Measurements from ENCODE around the gene KIAA1671. TPM values are rescaled to one million over a fixed set of nuclear protein-coding genes. Genes with fewer than 3 reads are reported as not detected.

The KIAA1671 gene
- total RNA-seq, 4 donors from 2014 or later, result 83.1 to 162 (median 105) TPM

- Histone ChIP-seq H3K9me3 (no peaks in the 10 kb centered on the region), H3K36me3 (no peaks in the 10 kb centered on the region), H3K4me3 (no peak overlapping the region), H3K4me1 (peaks cover 3 to 38% (median 25%) of the 10 kb centered on the region in 4 donors), H3K27me3 (no peaks in the 10 kb centered on the region), H3K27ac (no peak overlapping the region)
- WGBS, 2 donors (ENCODE audit: low coverage in 1 of 2), result 80 to 85% methylated on average over 2 to 3 of the region's 3 CpGs
- TF ChIP-seq POLR2A (IDR thresholded peaks at IDR 0.05) (no peak), POLR2AphosphoS5 (IDR thresholded peaks at IDR 0.05) (no peak), EP300 (IDR thresholded peaks at IDR 0.05; ENCODE audit: low read depth) (no peak)
- TF ChIP-seq, protein P1, sequence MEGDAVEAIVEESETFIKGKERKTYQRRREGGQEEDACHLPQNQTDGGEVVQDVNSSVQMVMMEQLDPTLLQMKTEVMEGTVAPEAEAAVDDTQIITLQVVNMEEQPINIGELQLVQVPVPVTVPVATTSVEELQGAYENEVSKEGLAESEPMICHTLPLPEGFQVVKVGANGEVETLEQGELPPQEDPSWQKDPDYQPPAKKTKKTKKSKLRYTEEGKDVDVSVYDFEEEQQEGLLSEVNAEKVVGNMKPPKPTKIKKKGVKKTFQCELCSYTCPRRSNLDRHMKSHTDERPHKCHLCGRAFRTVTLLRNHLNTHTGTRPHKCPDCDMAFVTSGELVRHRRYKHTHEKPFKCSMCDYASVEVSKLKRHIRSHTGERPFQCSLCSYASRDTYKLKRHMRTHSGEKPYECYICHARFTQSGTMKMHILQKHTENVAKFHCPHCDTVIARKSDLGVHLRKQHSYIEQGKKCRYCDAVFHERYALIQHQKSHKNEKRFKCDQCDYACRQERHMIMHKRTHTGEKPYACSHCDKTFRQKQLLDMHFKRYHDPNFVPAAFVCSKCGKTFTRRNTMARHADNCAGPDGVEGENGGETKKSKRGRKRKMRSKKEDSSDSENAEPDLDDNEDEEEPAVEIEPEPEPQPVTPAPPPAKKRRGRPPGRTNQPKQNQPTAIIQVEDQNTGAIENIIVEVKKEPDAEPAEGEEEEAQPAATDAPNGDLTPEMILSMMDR (IDR thresholded peaks at IDR 0.05), result no peak
- intact Hi-C loops (cut with DNase I; ENCODE audit: low total_unique reads) (no loop called here), in situ Hi-C loops (cut with MboI; ENCODE audit: low pct_ligation_motif_present in 1 of 4, low pct_unique_long_range_greater_than_20kb in 1 of 4, low sequenced_read_pairs in 3 of 4) (no loop called here)
- DNase-seq, result no peak
Observed at GRCh38 chr22:25023879-25024278, 71.4 kb downstream of the KIAA1671 start.

DNA sequence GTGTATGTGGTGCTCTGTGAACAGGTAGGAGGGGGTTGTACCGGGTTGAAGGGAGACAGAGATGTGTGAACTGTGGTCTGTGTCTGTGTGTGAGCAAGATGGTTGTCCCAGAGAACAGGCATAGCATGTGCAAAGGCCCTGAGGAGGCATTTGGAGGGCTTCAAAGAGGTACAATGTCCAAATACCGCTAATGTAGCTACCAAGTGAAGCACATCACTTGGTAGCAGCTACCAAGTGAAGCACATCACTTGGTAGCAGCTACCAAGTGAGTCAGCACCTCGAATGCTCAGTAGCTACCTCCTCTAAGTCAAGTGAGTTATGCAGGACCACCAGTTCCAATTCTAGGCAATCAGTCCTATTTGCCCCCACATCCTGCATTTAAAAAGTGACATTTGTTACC is 72.4 kb downstream of the KIAA1671 start:
- Histone ChIP-seq H3K27me3 (no peaks in the 10 kb centered on the region), H3K27ac (peak overlapping the region in 2 of 4 donors; percentile 80 to 81), H3K9me3 (no peaks in the 10 kb centered on the region), H3K4me1 (peaks cover 3 to 38% (median 25%) of the 10 kb centered on the region in 4 donors), H3K36me3 (no peaks in the 10 kb centered on the region), H3K4me3 (no peak overlapping the region)
- intact Hi-C loops (cut with DNase I; ENCODE audit: low total_unique reads), result no loop called here
- WGBS, 2 donors (ENCODE audit: low coverage in 1 of 2), result 80% methylated on average over 3 of the region's 3 CpGs; no CpG with 5 or more reads in 1 of the 2 donors
- TF ChIP-seq EP300 (IDR thresholded peaks at IDR 0.05; ENCODE audit: low read depth), result no peak
- TF ChIP-seq POLR2A (IDR thresholded peaks at IDR 0.05), result no peak
- TF ChIP-seq POLR2AphosphoS5 (IDR thresholded peaks at IDR 0.05), result no peak
- TF ChIP-seq, protein P1 (IDR thresholded peaks at IDR 0.05), result no peak
- no peak for DNase-seq
- in situ Hi-C loops (cut with MboI; ENCODE audit: low pct_ligation_motif_present in 1 of 4, low pct_unique_long_range_greater_than_20kb in 1 of 4, low sequenced_read_pairs in 3 of 4), result loop anchor here in 1 of 4 donors (25.0 kb wide), 1 partner anchor 263 kb away; the partner anchor contains the start of gene PIWIL3

GRCh38 chr22:25025491-25026400 is 73.2 kb downstream of the KIAA1671 start:
- no peaks in the 10 kb centered on the region for H3K36me3 ChIP-seq
- TF ChIP-seq, protein P1 (IDR thresholded peaks at IDR 0.05), result no peak
- TF ChIP-seq POLR2A (IDR thresholded peaks at IDR 0.05) (no peak), POLR2AphosphoS5 (IDR thresholded peaks at IDR 0.05) (no peak)
- H3K4me3 ChIP-seq, result no peak overlapping the region
- intact Hi-C loops (cut with DNase I; ENCODE audit: low total_unique reads), result no loop called here
- 60 to 63% methylated on average over 4 to 12 of the region's 12 CpGs for WGBS, 2 donors (ENCODE audit: low coverage in 1 of 2)
- peaks cover 3 to 38% (median 25%) of the 10 kb centered on the region in 4 donors for H3K4me1 ChIP-seq
- peak overlapping the region; percentile 75 to 81 (median 78) for H3K27ac ChIP-seq
- H3K27me3 ChIP-seq, result no peaks in the 10 kb centered on the region
- H3K9me3 ChIP-seq, result no peaks in the 10 kb centered on the region
- in situ Hi-C loops (cut with MboI; ENCODE audit: low pct_ligation_motif_present in 1 of 4, low pct_unique_long_range_greater_than_20kb in 1 of 4, low sequenced_read_pairs in 3 of 4), result loop anchor here in 1 of 4 donors (25.0 kb wide), 1 partner anchor 263 kb away; the partner anchor contains the start of gene PIWIL3
- no peak for DNase-seq

Measured in transverse colon (tissue), 4 donors.